Cardiac muscle cell (in vitro differentiated cells and primary cell): ENCODE results near the gene CARD9. TPM values are rescaled to one million over a fixed set of nuclear protein-coding genes. Genes with fewer than 3 reads are reported as not detected.

Source experiments
- DNase-seq, 2 donors: peaks; one replicate each; pipeline versions ENCODE4 v3.0.0 to v3.0.0-alpha.2; 2010 to 2017; ENCODE audit warnings: low read depth in 1 of 2, low spot score in 1 of 2
- H3K27ac ChIP-seq: fragments of 200-600 bp; sonication (generic); 2 replicates; pipeline ENCODE4 v1.5.1; 2016
- H3K27me3 ChIP-seq: fragments of 200-600 bp; sonication (generic); 2 replicates; pipeline ENCODE4 v1.6.0; 2016; ENCODE audit warnings: control low read depth
- H3K36me3 ChIP-seq: fragments of 200-600 bp; sonication (generic); 2 replicates; pipeline ENCODE4 v1.5.1; 2016; ENCODE audit warnings: control low read depth
- H3K4me1 ChIP-seq: fragments of 200-600 bp; sonication (generic); 2 replicates; pipeline ENCODE4 v1.8.1; 2017; ENCODE audit warnings: low read depth, mild to moderate bottlenecking, mixed run types
- H3K4me3 ChIP-seq: fragments of 200-600 bp; sonication (generic); 2 replicates; pipeline ENCODE4 v1.5.1; 2016; ENCODE audit warnings: mild to moderate bottlenecking
- H3K9me3 ChIP-seq: fragments of 200-600 bp; sonication (generic); 2 replicates; pipeline ENCODE4 v1.5.1; 2017; ENCODE audit warnings: low read depth, mild to moderate bottlenecking, control low read depth
- CTCF ChIP-seq: IDR thresholded peaks from 2 replicates; pipeline ENCODE4 v1.5.1; 2012; ENCODE audit warnings: low read depth, mild to moderate bottlenecking, low read length
- polyA plus RNA-seq: library from polyadenylated mRNA; unstranded; fragments of >200 nt; fragmentation: Nextera tagmentation; extraction: Ambion mirVana; gene quantifications from 2 replicates; pipeline ENCODE4 v1.2.1, GENCODE V29; 2016
- total RNA-seq: library from RNA; depleted of rRNA; stranded (reverse); fragments of >200 nt; gene quantifications from 2 replicates; pipeline ENCODE4 v1.2.3, GENCODE V29; 2016

CARD9 gene
- total and polyA plus RNA-seq, 2 experiments from 2014 or later: 2.1 TPM

GRCh38 chr9:136359774-136360718 is 13.4 kb downstream of the CARD9 start:
- H3K36me3 ChIP-seq: peaks cover 14% of the 10 kb centered on the region
- H3K27me3 ChIP-seq: no peaks in the 10 kb centered on the region
- H3K4me3 ChIP-seq: no peak overlapping the region
- H3K4me1 ChIP-seq: no peaks in the 10 kb centered on the region
- no peak for TF ChIP-seq CTCF
- H3K9me3 ChIP-seq: no peaks in the 10 kb centered on the region
- H3K27ac ChIP-seq: peak overlapping the region; percentile 30
- DNase-seq: no peak

GRCh38 chr9:136358888-136359287 is 14.6 kb downstream of the CARD9 start:
- Histone ChIP-seq H3K4me1 (peaks cover 9% of the 10 kb centered on the region), H3K9me3 (no peaks in the 10 kb centered on the region), H3K27me3 (no peaks in the 10 kb centered on the region), H3K4me3 (no peak overlapping the region), H3K36me3 (peaks cover 14% of the 10 kb centered on the region), H3K27ac (no peak overlapping the region)
- no peak for TF ChIP-seq CTCF
- DNase-seq: no peak

GRCh38 chr9:136358016-136358415 is 15.5 kb downstream of the CARD9 start:
- Histone ChIP-seq H3K27ac (no peak overlapping the region), H3K27me3 (no peaks in the 10 kb centered on the region), H3K4me1 (peaks cover 15% of the 10 kb centered on the region), H3K36me3 (peaks cover 14% of the 10 kb centered on the region), H3K4me3 (no peak overlapping the region), H3K9me3 (no peaks in the 10 kb centered on the region)
- no peak for TF ChIP-seq CTCF
- no peak for DNase-seq

- TF ChIP-seq CTCF: no peak
- H3K4me3 ChIP-seq: no peak overlapping the region
- H3K27ac ChIP-seq: no peak overlapping the region
- DNase-seq: no peak
- no peaks in the 10 kb centered on the region for H3K27me3 ChIP-seq
- H3K4me1 ChIP-seq: peaks cover 15% of the 10 kb centered on the region
- peaks cover 14% of the 10 kb centered on the region for H3K36me3 ChIP-seq
- H3K9me3 ChIP-seq: no peaks in the 10 kb centered on the region
These were observed 16.2 kb downstream of the CARD9 start for GRCh38 chr9:136357202-136357725.

- H3K27ac ChIP-seq: no peak overlapping the region
- no peak overlapping the region for H3K4me3 ChIP-seq
- H3K36me3 ChIP-seq: peaks cover 14% of the 10 kb centered on the region
- peaks cover 15% of the 10 kb centered on the region for H3K4me1 ChIP-seq
- no peak for DNase-seq
- no peaks in the 10 kb centered on the region for H3K9me3 ChIP-seq
- H3K27me3 ChIP-seq: no peaks in the 10 kb centered on the region
- TF ChIP-seq CTCF: no peak
These were observed 17.6 kb downstream of the CARD9 start for GRCh38 chr9:136355616-136356557.
